GM06990 (cell line): ENCODE results near the gene NAGA.
"Not testable (repeated sequence)": the region's sequence is repeated elsewhere in the genome, so short reads cannot be mapped to it uniquely, and the experiment has no call there.

ENCODE experiments used
- DNase-seq: peaks from one replicate; pipeline ENCODE4 v3.0.0-alpha.2; 2011; ENCODE audit not compliant: insufficient read length; ENCODE audit errors: extremely low read depth
- H3K27me3 ChIP-seq: replicated peaks from 2 replicates; pipeline ENCODE4 v1.6.0; 2011; ENCODE audit warnings: low read length; ENCODE audit not compliant: control insufficient read depth, insufficient read depth
- H3K36me3 ChIP-seq: 2 replicates; pipeline ENCODE4 v1.5.1; 2011; ENCODE audit warnings: low read length; ENCODE audit not compliant: control insufficient read depth, insufficient read depth
- H3K4me3 ChIP-seq: replicated peaks from 2 replicates; pipeline ENCODE4 v1.5.1; 2011; ENCODE audit warnings: low read depth, mild to moderate bottlenecking, control low read depth, low read length
- CTCF ChIP-seq: IDR thresholded peaks from 2 replicates; pipeline ENCODE4 v1.5.1; 2011; ENCODE audit warnings: low read length, control low read depth, mild to moderate bottlenecking, inconsistent platforms; ENCODE audit not compliant: insufficient read depth, poor library complexity, severe bottlenecking

NAGA gene

GRCh38 chr22:42072606-42073330, 2.2 kb upstream of the NAGA start:
- no peak for TF ChIP-seq CTCF
- no peaks in the 10 kb centered on the region for H3K27me3 ChIP-seq
- peaks cover 3% of the 10 kb centered on the region for H3K36me3 ChIP-seq
- no peak overlapping the region for H3K4me3 ChIP-seq
- no peak for DNase-seq

- H3K4me3 ChIP-seq, DNase-seq, H3K36me3 ChIP-seq, H3K27me3 ChIP-seq: not testable (repeated sequence)
Observed at GRCh38 chr22:42071508-42071907, 896 bp upstream of the NAGA start.

- peak overlapping the region; percentile 57 for H3K4me3 ChIP-seq
- H3K27me3 ChIP-seq = no peaks in the 10 kb centered on the region
- TF ChIP-seq CTCF = no peak
- no peak for DNase-seq
- H3K36me3 ChIP-seq = peaks cover 16% of the 10 kb centered on the region
Observed at GRCh38 chr22:42069801-42070516, 653 bp downstream of the NAGA start.

GRCh38 chr22:42068291-42068690, 2.3 kb downstream of the NAGA start:
- Histone ChIP-seq H3K4me3 (no peak overlapping the region), H3K36me3 (peaks cover 19% of the 10 kb centered on the region), H3K27me3 (no peaks in the 10 kb centered on the region)
- DNase-seq = no peak
- TF ChIP-seq CTCF = no peak

- Histone ChIP-seq H3K4me3 (no peak overlapping the region), H3K36me3 (peaks cover 21% of the 10 kb centered on the region), H3K27me3 (no peaks in the 10 kb centered on the region)
- DNase-seq = no peak
- no peak for TF ChIP-seq CTCF
Observed at GRCh38 chr22:42067671-42068251, 2.9 kb downstream of the NAGA start.

- TF ChIP-seq CTCF = no peak
- Histone ChIP-seq H3K27me3 (no peaks in the 10 kb centered on the region), H3K4me3 (no peak overlapping the region), H3K36me3 (peaks cover 26% of the 10 kb centered on the region)
- DNase-seq = no peak
Observed at GRCh38 chr22:42066937-42067336, 3.7 kb downstream of the NAGA start.
